HepG2 (cell line): ENCODE measurements around the gene ZNF280A. TPM values are rescaled to one million over a fixed set of nuclear protein-coding genes. Genes with fewer than 3 reads are reported as not detected.
A peak's percentile ranks its signal among the peaks of the same experiment; 100 is the strongest.

ENCODE experiments used
- ARNTL ChIP-seq: sonication (generic); formaldehyde crosslinking; IDR thresholded peaks from 2 replicates; pipeline ENCODE4 v1.4.0; 2020; ENCODE audit warnings: mild to moderate bottlenecking, missing genetic modification reagents
- ETV5 ChIP-seq: IDR thresholded peaks from 2 replicates; pipeline ENCODE4 v1.6.1; 2018; ENCODE audit warnings: missing biosample characterization, missing genetic modification reagents, inconsistent platforms, borderline replicate concordance
- FOXA1 ChIP-seq, 2 experiments: fragments of 450-650 bp in 1 of 2; sonication (generic) in 1 of 2; formaldehyde crosslinking in 1 of 2; IDR thresholded peaks; 2 replicates each; pipeline versions ENCODE4 v1.4.0 to v1.6.1; 2016 to 2020; ENCODE audit warnings: missing genetic modification reagents in 1 of 2
- GATAD2A ChIP-seq: IDR thresholded peaks from 2 replicates; pipeline ENCODE4 v1.6.1; 2016
- MXD4 ChIP-seq: IDR thresholded peaks from 2 replicates; pipeline ENCODE4 v1.6.1; 2016; ENCODE audit warnings: mild to moderate bottlenecking, missing biosample characterization, missing genetic modification reagents
- NFE2L2 ChIP-seq: fragments of 150-350 bp; IDR thresholded peaks from 2 replicates; pipeline ENCODE4 v1.6.1; 2014; ENCODE audit warnings: low read length
- PITX1 ChIP-seq: sonication (generic); formaldehyde crosslinking; IDR thresholded peaks from 2 replicates; pipeline ENCODE4 v1.5.1; 2020; ENCODE audit warnings: mild to moderate bottlenecking, missing genetic modification reagents
- POGK ChIP-seq: sonication (generic); formaldehyde crosslinking; conservative IDR thresholded peaks from 2 replicates; pipeline ENCODE4 v1.8.0; 2022; ENCODE audit warnings: mild to moderate bottlenecking, moderate library complexity, missing genetic modification reagents
- RORA ChIP-seq: sonication (generic); formaldehyde crosslinking; IDR thresholded peaks from 2 replicates; pipeline ENCODE4 v1.5.0; 2020; ENCODE audit warnings: mild to moderate bottlenecking, missing genetic modification reagents, moderate library complexity
- TEAD3 ChIP-seq: optimal IDR thresholded peaks from 2 replicates; pipeline ENCODE3; 2016; ENCODE audit warnings: borderline replicate concordance
- TRAFD1 ChIP-seq: sonication (generic); formaldehyde crosslinking; IDR thresholded peaks from 2 replicates; pipeline ENCODE4 v1.5.1; 2020; ENCODE audit warnings: missing genetic modification reagents, mild to moderate bottlenecking, borderline replicate concordance
- ZBTB34 ChIP-seq: sonication (generic); formaldehyde crosslinking; IDR thresholded peaks from 2 replicates; pipeline ENCODE4 v1.8.0; 2022; ENCODE audit warnings: mild to moderate bottlenecking, missing genetic modification reagents
- ZNF264 ChIP-seq: sonication (generic); formaldehyde crosslinking; IDR thresholded peaks from 2 replicates; pipeline ENCODE4 v1.4.0; 2020; ENCODE audit warnings: missing genetic modification reagents
- ZNF430 ChIP-seq: sonication (generic); formaldehyde crosslinking; IDR thresholded peaks from 2 replicates; pipeline ENCODE4 v1.9.0; 2021; ENCODE audit warnings: mild to moderate bottlenecking, missing genetic modification reagents
- ZNF550 ChIP-seq: sonication (generic); formaldehyde crosslinking; IDR thresholded peaks from 2 replicates; pipeline ENCODE4 v1.4.0; 2020; ENCODE audit warnings: mild to moderate bottlenecking, missing genetic modification reagents, borderline replicate concordance
- ZNF557 ChIP-seq: sonication (generic); formaldehyde crosslinking; IDR thresholded peaks from 2 replicates; pipeline ENCODE4 v1.4.0; 2020; ENCODE audit warnings: missing genetic modification reagents
- ZNF737 ChIP-seq: sonication (generic); formaldehyde crosslinking; IDR thresholded peaks from 2 replicates; pipeline ENCODE4 v1.5.0; 2020; ENCODE audit warnings: missing genetic modification reagents, mild to moderate bottlenecking, borderline replicate concordance
- ZNF747 ChIP-seq: sonication (generic); formaldehyde crosslinking; IDR thresholded peaks from 2 replicates; pipeline ENCODE4 v1.8.1; 2023; ENCODE audit warnings: missing genetic modification reagents, mild to moderate bottlenecking, borderline replicate concordance
- ZNF772 ChIP-seq: sonication (generic); formaldehyde crosslinking; IDR thresholded peaks from 2 replicates; pipeline ENCODE4 v1.5.0; 2020; ENCODE audit warnings: mild to moderate bottlenecking, missing genetic modification reagents
- ZSCAN22 ChIP-seq: sonication (generic); formaldehyde crosslinking; IDR thresholded peaks from 2 replicates; pipeline ENCODE4 v1.4.0; 2020; ENCODE audit warnings: mild to moderate bottlenecking, missing genetic modification reagents
- polyA plus RNA-seq, 8 experiments: library from polyadenylated mRNA; depleted of rRNA in 3 of 8; stranded (reverse) in 7 of 8; unstranded in 1 of 8; fragments of >200 nt; fragmentation: Illumina TruSeq in 4 of 8; extraction: Trizol in 4 of 8; gene quantifications; 2 replicates each; pipeline versions ENCODE4 v1.2.1 to v1.2.3, GENCODE V29; 2011 to 2016; ENCODE audit warnings: low read depth in 4 of 8, missing spikeins in 1 of 8, mixed read lengths in 1 of 8; ENCODE audit not compliant: insufficient read depth in 1 of 8
- total RNA-seq, 5 experiments: library from RNA; depleted of rRNA; stranded (reverse); fragments of >200 nt; fragmentation: Illumina TruSeq; extraction: Trizol; gene quantifications; 2 replicates each; pipeline ENCODE4 v1.2.3, GENCODE V29; 2016; ENCODE audit warnings: low read depth in 1 of 5
- TF ChIP-seq, protein P1 (sequence below): sonication (generic); formaldehyde crosslinking; IDR thresholded peaks from 2 replicates; pipeline ENCODE4 v1.9.0; 2021; ENCODE audit warnings: missing genetic modification reagents, borderline replicate concordance

Gene ZNF280A
- total and polyA plus RNA-seq, 2 of the 13 experiments (the other 11 are each of a cell fraction or from before 2014, with no cell fraction given), result 1.4 to 2.9 TPM

GRCh38 chr22:22558972-22559603 lies 39.0 kb upstream of the ZNF280A start, which contains the start of gene PRAME (continued):
- TF ChIP-seq ZBTB34 (CRISPR knock-in tag), result no peak
- TF ChIP-seq ZNF737 (CRISPR knock-in tag), result no peak
- no peak for TF ChIP-seq TEAD3 (CRISPR knock-in tag)
- no peak for TF ChIP-seq MXD4 (CRISPR knock-in tag)
- TF ChIP-seq, protein P1, sequence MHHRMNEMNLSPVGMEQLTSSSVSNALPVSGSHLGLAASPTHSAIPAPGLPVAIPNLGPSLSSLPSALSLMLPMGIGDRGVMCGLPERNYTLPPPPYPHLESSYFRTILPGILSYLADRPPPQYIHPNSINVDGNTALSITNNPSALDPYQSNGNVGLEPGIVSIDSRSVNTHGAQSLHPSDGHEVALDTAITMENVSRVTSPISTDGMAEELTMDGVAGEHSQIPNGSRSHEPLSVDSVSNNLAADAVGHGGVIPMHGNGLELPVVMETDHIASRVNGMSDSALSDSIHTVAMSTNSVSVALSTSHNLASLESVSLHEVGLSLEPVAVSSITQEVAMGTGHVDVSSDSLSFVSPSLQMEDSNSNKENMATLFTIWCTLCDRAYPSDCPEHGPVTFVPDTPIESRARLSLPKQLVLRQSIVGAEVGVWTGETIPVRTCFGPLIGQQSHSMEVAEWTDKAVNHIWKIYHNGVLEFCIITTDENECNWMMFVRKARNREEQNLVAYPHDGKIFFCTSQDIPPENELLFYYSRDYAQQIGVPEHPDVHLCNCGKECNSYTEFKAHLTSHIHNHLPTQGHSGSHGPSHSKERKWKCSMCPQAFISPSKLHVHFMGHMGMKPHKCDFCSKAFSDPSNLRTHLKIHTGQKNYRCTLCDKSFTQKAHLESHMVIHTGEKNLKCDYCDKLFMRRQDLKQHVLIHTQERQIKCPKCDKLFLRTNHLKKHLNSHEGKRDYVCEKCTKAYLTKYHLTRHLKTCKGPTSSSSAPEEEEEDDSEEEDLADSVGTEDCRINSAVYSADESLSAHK (CRISPR knock-in tag), result no peak
- no peak for TF ChIP-seq ZNF557
- TF ChIP-seq ZNF264 (CRISPR knock-in tag), result no peak
- TF ChIP-seq ZSCAN22 (CRISPR knock-in tag), result no peak
- no peak for TF ChIP-seq ZNF430
- TF ChIP-seq TRAFD1 (CRISPR knock-in tag), result no peak
- TF ChIP-seq POGK (CRISPR knock-in tag), result 0 out of 2 replicates have a peak, but pooled peaks have one; percentile 40
- no peak for TF ChIP-seq PITX1 (CRISPR knock-in tag)
- 0 out of 2 replicates have a peak, but pooled peaks have one; percentile 19 for TF ChIP-seq GATAD2A (CRISPR knock-in tag)
- no peak for TF ChIP-seq FOXA1 (IDR thresholded peaks at IDR 0.05)
- peak; percentile 77 for TF ChIP-seq FOXA1 (CRISPR knock-in tag; IDR thresholded peaks at IDR 0.05)
- TF ChIP-seq ZNF747 (CRISPR knock-in tag), result no peak
- no peak for TF ChIP-seq ZNF772 (CRISPR knock-in tag)
- peak; percentile 54; the same call in 1 of the 2 replicates for TF ChIP-seq ETV5 (CRISPR knock-in tag)
- no peak for TF ChIP-seq RORA
- TF ChIP-seq NFE2L2, result no peak
- TF ChIP-seq ARNTL (CRISPR knock-in tag), result no peak
- TF ChIP-seq ZNF550 (CRISPR knock-in tag), result no peak
